ENCODE data around the gene STXBP3.

Gene STXBP3

GRCh38 chr1:108845446-108845845, 99.0 kb downstream of the STXBP3 start:
- no peak for DNase-seq

GRCh38 chr1:108845991-108846390, 99.5 kb downstream of the STXBP3 start:
- DNase-seq: no peak

- no peak for DNase-seq
These were observed 101.0 kb downstream of the STXBP3 start for GRCh38 chr1:108847494-108847893.

GRCh38 chr1:108848806-108849205, 102.3 kb downstream of the STXBP3 start:
- no peak for DNase-seq

GRCh38 chr1:108850929-108851328, 104.5 kb downstream of the STXBP3 start:
- DNase-seq: no peak

GRCh38 chr1:108851567-108851966, 105.1 kb downstream of the STXBP3 start:
- DNase-seq: no peak

- DNase-seq: no peak
These were observed 105.9 kb downstream of the STXBP3 start for GRCh38 chr1:108852221-108852975.

- DNase-seq: no peak
These were observed 107.9 kb downstream of the STXBP3 start for GRCh38 chr1:108854221-108855019.

GRCh38 chr1:108856994-108857393, 110.5 kb downstream of the STXBP3 start, which contains the start of gene AKNAD1:
Gene AKNAD1, minus strand, starts transcription at chr1:108857094. Its CDS starts 4,430 bp downstream, at chr1:108852664.
- DNase-seq: no peak

GRCh38 chr1:108858230-108858950, 111.9 kb downstream of the STXBP3 start:
- no peak for DNase-seq
